ENCODE measurements around the gene NEB. TPM values are rescaled to one million over a fixed set of nuclear protein-coding genes. Genes with fewer than 3 reads are reported as not detected.

NEB gene
- total and polyA plus RNA-seq, 9 donors, result 0.18 to 1.8 (median 0.26) TPM

GRCh38 chr2:151577116-151577515 is 157.2 kb downstream of the NEB start:
- H3K4me1 ChIP-seq (ENCODE audit: insufficient read depth), result no peaks in the 10 kb centered on the region
- H3K9me3 ChIP-seq, result no peaks in the 10 kb centered on the region
- TF ChIP-seq EP300 (IDR thresholded peaks at IDR 0.05) (no peak), POLR2A (IDR thresholded peaks at IDR 0.05) (no peak), CTCF (IDR thresholded peaks at IDR 0.05) (no peak)
- no peak overlapping the region for H3K27ac ChIP-seq
- DNase-seq, result no peak
- no peaks in the 10 kb centered on the region for H3K36me3 ChIP-seq
- H3K4me3 ChIP-seq, result no peak overlapping the region
- 92 to 94% (median 92%) methylated on average over 5 of the region's 5 CpGs for WGBS, 3 donors
- H3K27me3 ChIP-seq, result no peaks in the 10 kb centered on the region
- intact Hi-C loops (cut with DNase I), result no loop called here

DNA sequence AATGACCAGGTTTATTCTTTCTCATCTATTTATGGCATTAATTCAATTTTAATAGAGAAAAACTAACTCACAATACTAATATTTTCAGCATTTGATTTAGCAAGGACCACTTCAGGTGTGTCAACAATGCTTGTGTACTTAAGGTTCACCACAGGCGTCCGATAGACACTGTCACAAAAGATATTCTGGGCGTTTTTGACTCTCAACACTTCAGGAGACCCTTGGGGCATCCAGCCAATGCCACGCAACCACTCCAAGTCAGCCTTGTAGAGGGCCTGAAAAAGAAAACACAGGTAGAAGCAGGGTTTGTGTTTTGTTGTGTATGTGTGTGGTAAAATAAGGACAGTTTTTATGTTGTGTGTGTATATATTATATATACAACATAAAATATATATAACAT is 158.2 kb downstream of the NEB start:
- no peak for TF ChIP-seq CTCF (IDR thresholded peaks at IDR 0.05)
- no peak for TF ChIP-seq POLR2A (IDR thresholded peaks at IDR 0.05)
- TF ChIP-seq EP300 (IDR thresholded peaks at IDR 0.05), result no peak
- Histone ChIP-seq H3K36me3 (no peaks in the 10 kb centered on the region), H3K4me1 (ENCODE audit: insufficient read depth) (no peaks in the 10 kb centered on the region), H3K4me3 (no peak overlapping the region), H3K27me3 (no peaks in the 10 kb centered on the region), H3K27ac (no peak overlapping the region), H3K9me3 (no peaks in the 10 kb centered on the region)
- DNase-seq, result no peak
- intact Hi-C loops (cut with DNase I), result no loop called here
- 69 to 81% (median 72%) methylated on average over 4 of the region's 4 CpGs for WGBS, 3 donors

DNA sequence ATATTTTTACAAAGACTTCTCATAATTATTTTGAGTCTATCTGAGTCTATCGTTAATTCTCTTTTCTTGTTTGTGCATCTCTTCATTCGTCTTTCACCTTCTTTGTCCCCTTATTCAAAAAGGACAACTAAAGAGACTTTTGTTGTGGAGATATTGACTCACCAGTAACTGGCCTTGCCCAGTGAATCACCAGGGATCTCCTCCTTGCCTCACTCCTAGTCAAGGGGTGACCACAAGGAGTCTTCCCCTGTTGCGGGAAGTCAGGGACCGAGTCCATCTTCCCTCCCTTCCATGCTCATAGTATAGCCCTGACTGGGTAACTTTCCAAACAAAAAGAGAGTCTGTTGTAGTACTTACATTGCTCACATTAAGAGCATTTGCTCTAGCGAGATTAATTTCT is 158.9 kb downstream of the NEB start:
- Histone ChIP-seq H3K9me3 (no peaks in the 10 kb centered on the region), H3K36me3 (no peaks in the 10 kb centered on the region), H3K4me3 (no peak overlapping the region), H3K27me3 (no peaks in the 10 kb centered on the region), H3K27ac (no peak overlapping the region), H3K4me1 (ENCODE audit: insufficient read depth) (no peaks in the 10 kb centered on the region)
- 94 to 96% (median 96%) methylated on average over 5 of the region's 5 CpGs for WGBS, 3 donors
- intact Hi-C loops (cut with DNase I), result no loop called here
- no peak for DNase-seq
- TF ChIP-seq EP300 (IDR thresholded peaks at IDR 0.05) (no peak), POLR2A (IDR thresholded peaks at IDR 0.05) (no peak), CTCF (IDR thresholded peaks at IDR 0.05) (no peak)

DNA sequence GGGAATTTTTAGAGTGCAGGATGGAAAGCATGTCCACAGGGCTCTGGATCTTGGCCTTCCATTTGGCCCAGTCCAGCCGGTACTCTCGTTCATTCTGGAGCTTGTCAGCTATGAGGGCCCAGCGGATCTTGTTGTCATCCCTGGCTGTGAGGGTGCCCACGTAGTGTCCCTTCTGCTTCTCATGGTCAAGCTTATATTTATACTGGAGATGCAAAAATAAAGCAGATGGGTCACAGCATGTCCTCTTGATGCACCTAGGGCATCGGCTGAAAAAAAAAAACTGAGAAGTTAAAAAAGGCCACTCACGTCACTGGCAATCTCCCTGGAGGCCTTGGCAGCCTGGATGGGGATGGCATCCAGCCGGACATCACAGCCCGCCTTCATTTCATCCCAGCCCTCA is 164.1 kb downstream of the NEB start:
- intact Hi-C loops (cut with DNase I), result no loop called here
- WGBS, 3 donors, result 93 to 96% (median 93%) methylated on average over 8 of the region's 8 CpGs
- no peaks in the 10 kb centered on the region for H3K4me1 ChIP-seq (ENCODE audit: insufficient read depth)
- H3K4me3 ChIP-seq, result no peak overlapping the region
- no peaks in the 10 kb centered on the region for H3K9me3 ChIP-seq
- no peaks in the 10 kb centered on the region for H3K27me3 ChIP-seq
- no peak for DNase-seq
- no peak overlapping the region for H3K27ac ChIP-seq
- no peaks in the 10 kb centered on the region for H3K36me3 ChIP-seq
- TF ChIP-seq POLR2A (IDR thresholded peaks at IDR 0.05) (no peak), CTCF (IDR thresholded peaks at IDR 0.05) (no peak), EP300 (IDR thresholded peaks at IDR 0.05) (no peak)

- TF ChIP-seq CTCF (IDR thresholded peaks at IDR 0.05) (no peak), POLR2A (IDR thresholded peaks at IDR 0.05) (no peak), EP300 (IDR thresholded peaks at IDR 0.05) (no peak)
- H3K36me3 ChIP-seq, result no peaks in the 10 kb centered on the region
- WGBS, 3 donors, result 81 to 83% (median 81%) methylated on average over 8 of the region's 8 CpGs
- H3K4me1 ChIP-seq (ENCODE audit: insufficient read depth), result no peaks in the 10 kb centered on the region
- no peaks in the 10 kb centered on the region for H3K9me3 ChIP-seq
- DNase-seq, result no peak
- no peak overlapping the region for H3K27ac ChIP-seq
- H3K27me3 ChIP-seq, result no peaks in the 10 kb centered on the region
- no peak overlapping the region for H3K4me3 ChIP-seq
- intact Hi-C loops (cut with DNase I), result no loop called here
These were observed 165.1 kb downstream of the NEB start for GRCh38 chr2:151569167-151569566.
